Gastrocnemius medialis (tissue), 4 donors: ENCODE data around the gene PSMG4.
"Not testable (repeated sequence)": the region's sequence is repeated elsewhere in the genome, so short reads cannot be mapped to it uniquely, and the experiment has no call there.

ENCODE experiments used
- POLR2A ChIP-seq, 2 donors: fragments of 450-650 bp; IDR thresholded peaks; one replicate each; pipeline ENCODE4 v1.6.1; 2017; ENCODE audit warnings: antibody characterized with exemption in 2 of 2, mild to moderate bottlenecking in 2 of 2, moderate library complexity in 2 of 2
- TF ChIP-seq, protein P1 (sequence below), 5 experiments: fragments of 450-650 bp in 3 of 5; fragments of 200-600 bp in 2 of 5; sonication (generic) in 2 of 5; IDR thresholded peaks in 4 of 5; conservative IDR thresholded peaks in 1 of 5; 1 replicate in 4 of 5; 2 replicates in 1 of 5; pipeline ENCODE4 v1.5.1; 2016 to 2019; ENCODE audit warnings: antibody characterized with exemption in 5 of 5, mild to moderate bottlenecking in 3 of 5, moderate library complexity in 3 of 5

DNA sequence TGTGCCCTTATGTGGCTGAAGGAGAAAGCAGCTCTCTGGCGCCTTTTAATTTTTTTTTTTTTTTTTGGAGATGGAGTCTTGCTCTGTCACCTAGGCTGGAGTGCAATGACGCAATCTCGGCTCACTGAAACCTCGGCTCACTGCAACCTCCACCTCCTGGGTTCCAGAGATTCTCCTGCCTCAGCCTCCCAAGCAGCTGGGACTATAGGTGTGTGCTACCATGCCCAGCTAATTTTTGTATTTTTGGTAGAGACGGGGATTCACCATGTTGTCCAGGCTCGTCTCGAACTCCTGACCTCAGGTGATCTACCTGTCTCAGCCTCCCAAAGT is 13.9 kb upstream of the PSMG4 start:
- TF ChIP-seq, protein P1, sequence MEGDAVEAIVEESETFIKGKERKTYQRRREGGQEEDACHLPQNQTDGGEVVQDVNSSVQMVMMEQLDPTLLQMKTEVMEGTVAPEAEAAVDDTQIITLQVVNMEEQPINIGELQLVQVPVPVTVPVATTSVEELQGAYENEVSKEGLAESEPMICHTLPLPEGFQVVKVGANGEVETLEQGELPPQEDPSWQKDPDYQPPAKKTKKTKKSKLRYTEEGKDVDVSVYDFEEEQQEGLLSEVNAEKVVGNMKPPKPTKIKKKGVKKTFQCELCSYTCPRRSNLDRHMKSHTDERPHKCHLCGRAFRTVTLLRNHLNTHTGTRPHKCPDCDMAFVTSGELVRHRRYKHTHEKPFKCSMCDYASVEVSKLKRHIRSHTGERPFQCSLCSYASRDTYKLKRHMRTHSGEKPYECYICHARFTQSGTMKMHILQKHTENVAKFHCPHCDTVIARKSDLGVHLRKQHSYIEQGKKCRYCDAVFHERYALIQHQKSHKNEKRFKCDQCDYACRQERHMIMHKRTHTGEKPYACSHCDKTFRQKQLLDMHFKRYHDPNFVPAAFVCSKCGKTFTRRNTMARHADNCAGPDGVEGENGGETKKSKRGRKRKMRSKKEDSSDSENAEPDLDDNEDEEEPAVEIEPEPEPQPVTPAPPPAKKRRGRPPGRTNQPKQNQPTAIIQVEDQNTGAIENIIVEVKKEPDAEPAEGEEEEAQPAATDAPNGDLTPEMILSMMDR (IDR thresholded peaks at IDR 0.05 in 4 of 5, conservative IDR thresholded peaks at IDR 0.05 in 1 of 5), result not testable (repeated sequence)
- TF ChIP-seq POLR2A (IDR thresholded peaks at IDR 0.05), result not testable (repeated sequence)
